Measurements from ENCODE around the gene ABHD16A.

- TF ChIP-seq JUND (CRISPR knock-in tag; IDR thresholded peaks at IDR 0.05) (no peak), AFF4 (CRISPR knock-in tag; IDR thresholded peaks at IDR 0.05) (no peak), ZNF558 (CRISPR knock-in tag; IDR thresholded peaks at IDR 0.05; ENCODE audit: borderline replicate concordance) (no peak)
These were observed 15.0 kb downstream of the ABHD16A start for GRCh38 chr6:31687860-31688693.
